AG04450 (cell line): ENCODE measurements around the gene NR2C1. TPM values are rescaled to one million over a fixed set of nuclear protein-coding genes. Genes with fewer than 3 reads are reported as not detected.
"Not testable (repeated sequence)": the region's sequence is repeated elsewhere in the genome, so short reads cannot be mapped to it uniquely, and the experiment has no call there.

Experiments used
- CTCF ChIA-PET: fragments of 300-600, 350-600 bp; formaldehyde crosslinking; extraction: SDS; loops from one replicate; lab custom pipeline; 2022; ENCODE audit warnings: antibody characterized with exemption, inconsistent platforms; lab: Charles Lee
- POLR2A ChIA-PET: fragments of 350-600 bp; formaldehyde crosslinking; extraction: SDS; loops from one replicate; lab custom pipeline; 2021; ENCODE audit warnings: antibody characterized with exemption, inconsistent platforms; lab: Yijun Ruan, JAX
- DNase-seq: peaks from one replicate; pipeline ENCODE4 v3.0.0-alpha.2; 2011; ENCODE audit warnings: low read depth, low spot score
- H3K27ac ChIP-seq: one replicate; pipeline ENCODE4 v1.5.1; 2012; ENCODE audit warnings: low read depth, low read length, control low read depth
- H3K27me3 ChIP-seq: one replicate; pipeline ENCODE4 v1.6.0; 2012; ENCODE audit warnings: low read length; ENCODE audit not compliant: control insufficient read depth, insufficient read depth
- H3K4me3 ChIP-seq: 2 replicates; pipeline ENCODE4 v1.5.1; 2011; ENCODE audit warnings: mild to moderate bottlenecking, low read depth, low read length, control low read depth
- H3K9me3 ChIP-seq: 2 replicates; pipeline ENCODE4 v1.5.1; 2012; ENCODE audit warnings: low read length; ENCODE audit not compliant: control insufficient read depth, insufficient read depth
- CTCF ChIP-seq: IDR thresholded peaks from 2 replicates; pipeline ENCODE4 v1.5.1; 2011; ENCODE audit warnings: low read depth, low read length, control low read depth, inconsistent platforms
- polyA plus RNA-seq: library from polyadenylated mRNA; depleted of rRNA; stranded (reverse); fragments of >200 nt; gene quantifications from 2 replicates; pipeline ENCODE4 v1.2.3, GENCODE V29; 2011

NR2C1 gene
- polyA plus RNA-seq, 1 experiment: 32.8 TPM

GRCh38 chr12:94990222-94990621 lies 83.2 kb downstream of the NR2C1 start:
- Histone ChIP-seq H3K4me3 (no peak overlapping the region), H3K27me3 (no peaks in the 10 kb centered on the region), H3K27ac (no peak overlapping the region), H3K9me3 (no peaks in the 10 kb centered on the region)
- ChIA-PET POLR2A (no interaction called here), CTCF (no interaction called here)
- TF ChIP-seq CTCF: no peak
- DNase-seq: no peak

GRCh38 chr12:94988471-94988870 lies 84.9 kb downstream of the NR2C1 start:
- DNase-seq: no peak
- no peak for TF ChIP-seq CTCF
- CTCF ChIA-PET: no interaction called here
- Histone ChIP-seq H3K27me3 (no peaks in the 10 kb centered on the region), H3K27ac (no peak overlapping the region), H3K9me3 (no peaks in the 10 kb centered on the region), H3K4me3 (no peak overlapping the region)
- POLR2A ChIA-PET: no interaction called here

- ChIA-PET POLR2A (no interaction called here), CTCF (no interaction called here)
- no peak for TF ChIP-seq CTCF
- Histone ChIP-seq H3K27ac (no peak overlapping the region), H3K4me3 (no peak overlapping the region), H3K9me3 (no peaks in the 10 kb centered on the region), H3K27me3 (no peaks in the 10 kb centered on the region)
- DNase-seq: no peak
Observed at GRCh38 chr12:94987801-94988200, 85.6 kb downstream of the NR2C1 start.

GRCh38 chr12:94987076-94987669 lies 86.2 kb downstream of the NR2C1 start:
- no peak overlapping the region for H3K27ac ChIP-seq
- H3K27me3 ChIP-seq: no peaks in the 10 kb centered on the region
- ChIA-PET CTCF (no interaction called here), POLR2A (no interaction called here)
- H3K9me3 ChIP-seq: no peaks in the 10 kb centered on the region
- no peak for DNase-seq
- no peak for TF ChIP-seq CTCF
- no peak overlapping the region for H3K4me3 ChIP-seq

GRCh38 chr12:94985099-94985498 lies 88.3 kb downstream of the NR2C1 start:
- H3K27ac ChIP-seq, H3K27me3 ChIP-seq, CTCF ChIA-PET, H3K9me3 ChIP-seq, DNase-seq, POLR2A ChIA-PET, H3K4me3 ChIP-seq: not testable (repeated sequence)

GRCh38 chr12:94983321-94983720 lies 90.1 kb downstream of the NR2C1 start:
- peak overlapping the region; percentile 98 for H3K27ac ChIP-seq
- CTCF ChIA-PET: interaction anchor here (2.0 kb wide), 1 partner anchor 437 kb away, joined by 7 read pairs; no protein-coding TSS in a partner anchor
- no peak for TF ChIP-seq CTCF
- H3K27me3 ChIP-seq: no peaks in the 10 kb centered on the region
- DNase-seq: no peak
- no peak overlapping the region for H3K4me3 ChIP-seq
- POLR2A ChIA-PET: interaction anchor here (1.0 to 2.8 kb wide), 5 partner anchors 10 to 490 kb away, joined by 3 to 18 read pairs (median 5); partner anchors contain the start of gene NR2C1
- no peaks in the 10 kb centered on the region for H3K9me3 ChIP-seq
